ENCODE data around the gene ORAI2. TPM values are rescaled to one million over a fixed set of nuclear protein-coding genes. Genes with fewer than 3 reads are reported as not detected.

Gene ORAI2
- total RNA-seq, 4 donors from 2014 or later, result 3.1 to 99.9 (median 11.0) TPM

- Histone ChIP-seq H3K4me3 (no peak overlapping the region), H3K4me1 (no peaks in the 10 kb centered on the region), H3K36me3 (peaks cover 0 to 24% (median 4%) of the 10 kb centered on the region in 4 donors), H3K9me3 (no peaks in the 10 kb centered on the region), H3K27ac (no peak overlapping the region), H3K27me3 (no peaks in the 10 kb centered on the region)
- DNase-seq, result no peak
- TF ChIP-seq, protein P1, sequence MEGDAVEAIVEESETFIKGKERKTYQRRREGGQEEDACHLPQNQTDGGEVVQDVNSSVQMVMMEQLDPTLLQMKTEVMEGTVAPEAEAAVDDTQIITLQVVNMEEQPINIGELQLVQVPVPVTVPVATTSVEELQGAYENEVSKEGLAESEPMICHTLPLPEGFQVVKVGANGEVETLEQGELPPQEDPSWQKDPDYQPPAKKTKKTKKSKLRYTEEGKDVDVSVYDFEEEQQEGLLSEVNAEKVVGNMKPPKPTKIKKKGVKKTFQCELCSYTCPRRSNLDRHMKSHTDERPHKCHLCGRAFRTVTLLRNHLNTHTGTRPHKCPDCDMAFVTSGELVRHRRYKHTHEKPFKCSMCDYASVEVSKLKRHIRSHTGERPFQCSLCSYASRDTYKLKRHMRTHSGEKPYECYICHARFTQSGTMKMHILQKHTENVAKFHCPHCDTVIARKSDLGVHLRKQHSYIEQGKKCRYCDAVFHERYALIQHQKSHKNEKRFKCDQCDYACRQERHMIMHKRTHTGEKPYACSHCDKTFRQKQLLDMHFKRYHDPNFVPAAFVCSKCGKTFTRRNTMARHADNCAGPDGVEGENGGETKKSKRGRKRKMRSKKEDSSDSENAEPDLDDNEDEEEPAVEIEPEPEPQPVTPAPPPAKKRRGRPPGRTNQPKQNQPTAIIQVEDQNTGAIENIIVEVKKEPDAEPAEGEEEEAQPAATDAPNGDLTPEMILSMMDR (IDR thresholded peaks at IDR 0.05), result no peak
- TF ChIP-seq POLR2A (IDR thresholded peaks at IDR 0.05) (no peak), EP300 (IDR thresholded peaks at IDR 0.05; ENCODE audit: low read depth) (no peak), POLR2AphosphoS5 (IDR thresholded peaks at IDR 0.05) (no peak)
- intact Hi-C loops (cut with DNase I; ENCODE audit: low total_unique reads), result no loop called here
- 56 to 88% methylated on average over 1 to 5 of the region's 5 CpGs for WGBS, 2 donors (ENCODE audit: low coverage in 1 of 2)
- in situ Hi-C loops (cut with MboI; ENCODE audit: low pct_ligation_motif_present in 1 of 4, low pct_unique_long_range_greater_than_20kb in 1 of 4, low sequenced_read_pairs in 3 of 4), result no loop called here
These were observed 20.3 kb upstream of the ORAI2 start for GRCh38 chr7:102413091-102413490.

- Histone ChIP-seq H3K4me1 (no peaks in the 10 kb centered on the region), H3K36me3 (peaks cover 0 to 20% (median 3%) of the 10 kb centered on the region in 4 donors), H3K27ac (no peak overlapping the region), H3K4me3 (no peak overlapping the region), H3K9me3 (no peaks in the 10 kb centered on the region), H3K27me3 (no peaks in the 10 kb centered on the region)
- intact Hi-C loops (cut with DNase I; ENCODE audit: low total_unique reads) (no loop called here), in situ Hi-C loops (cut with MboI; ENCODE audit: low pct_ligation_motif_present in 1 of 4, low pct_unique_long_range_greater_than_20kb in 1 of 4, low sequenced_read_pairs in 3 of 4) (no loop called here)
- 93 to 100% methylated on average over 3 to 4 of the region's 4 CpGs for WGBS, 2 donors (ENCODE audit: low coverage in 1 of 2)
- DNase-seq, result no peak
- TF ChIP-seq POLR2AphosphoS5 (IDR thresholded peaks at IDR 0.05) (no peak), POLR2A (IDR thresholded peaks at IDR 0.05) (no peak), EP300 (IDR thresholded peaks at IDR 0.05; ENCODE audit: low read depth) (no peak)
- TF ChIP-seq, protein P1 (IDR thresholded peaks at IDR 0.05), result no peak
These were observed 19.8 kb upstream of the ORAI2 start for GRCh38 chr7:102413611-102414010.

DNA sequence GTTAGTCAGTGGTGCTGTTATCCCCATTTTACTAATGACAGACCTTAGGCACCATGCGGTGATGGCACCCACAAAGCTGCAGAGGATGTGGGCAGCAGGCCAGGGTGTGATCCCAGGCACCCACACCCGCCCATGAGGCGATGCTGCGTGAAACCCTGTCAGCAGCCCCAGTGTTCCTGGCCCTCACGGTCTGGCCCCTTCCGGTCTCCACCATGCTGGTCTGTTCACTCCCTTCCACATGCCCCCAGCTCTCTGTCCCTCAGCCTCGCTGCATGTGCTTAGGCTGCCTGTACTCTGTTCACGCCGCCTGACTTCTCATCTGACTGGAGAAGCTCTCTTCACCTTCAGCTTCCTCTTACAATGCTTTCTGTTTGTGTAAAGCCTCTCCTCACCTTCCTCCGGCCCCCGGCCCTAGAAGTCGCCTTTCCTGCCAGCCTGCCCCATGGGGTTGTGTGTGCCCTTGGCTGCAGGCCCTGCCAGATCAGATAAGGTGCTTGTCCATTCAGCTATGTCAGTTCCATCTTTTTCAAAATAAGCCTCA lies 17.6 kb upstream of the ORAI2 start:
- intact Hi-C loops (cut with DNase I; ENCODE audit: low total_unique reads), result no loop called here
- H3K36me3 ChIP-seq, result peaks cover 0 to 13% (median 3%) of the 10 kb centered on the region in 4 donors
- peak; percentile 38 for DNase-seq
- WGBS, 2 donors (ENCODE audit: low coverage in 1 of 2), result 72 to 79% methylated on average over 3 to 10 of the region's 12 CpGs
- in situ Hi-C loops (cut with MboI; ENCODE audit: low pct_ligation_motif_present in 1 of 4, low pct_unique_long_range_greater_than_20kb in 1 of 4, low sequenced_read_pairs in 3 of 4), result no loop called here
- TF ChIP-seq POLR2AphosphoS5 (IDR thresholded peaks at IDR 0.05), result no peak
- no peak for TF ChIP-seq POLR2A (IDR thresholded peaks at IDR 0.05)
- TF ChIP-seq EP300 (IDR thresholded peaks at IDR 0.05; ENCODE audit: low read depth), result no peak
- TF ChIP-seq, protein P1 (IDR thresholded peaks at IDR 0.05), result no peak
- no peak overlapping the region for H3K4me3 ChIP-seq
- H3K4me1 ChIP-seq, result no peaks in the 10 kb centered on the region
- no peaks in the 10 kb centered on the region for H3K9me3 ChIP-seq
- H3K27me3 ChIP-seq, result no peaks in the 10 kb centered on the region
- peak overlapping the region in 3 of 4 donors; percentile 5 to 20 (median 11) for H3K27ac ChIP-seq

DNA sequence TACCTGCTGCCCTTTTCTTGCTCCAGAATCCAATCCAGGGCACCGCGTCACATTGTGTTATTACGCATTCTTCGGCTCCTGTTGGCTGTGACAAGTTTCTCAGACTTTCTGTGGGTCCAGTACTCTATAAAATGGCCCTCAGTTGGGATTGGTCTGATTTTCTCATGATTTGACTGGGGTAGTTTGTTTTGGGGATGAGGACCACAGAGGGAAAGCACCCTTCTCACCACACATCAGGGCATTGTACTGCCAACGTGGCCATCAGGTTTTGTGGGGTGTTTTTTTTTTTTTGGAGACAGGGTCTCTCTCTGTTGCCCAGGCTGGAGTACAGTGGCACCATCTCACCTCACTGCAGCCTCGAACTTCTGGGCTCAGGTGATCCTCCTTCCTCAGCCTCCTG lies 17.0 kb upstream of the ORAI2 start:
- Histone ChIP-seq H3K9me3 (no peaks in the 10 kb centered on the region), H3K4me1 (no peaks in the 10 kb centered on the region), H3K36me3 (peaks cover 0 to 13% (median 3%) of the 10 kb centered on the region in 4 donors), H3K27ac (peak overlapping the region in 1 of 4 donors; percentile 20), H3K4me3 (no peak overlapping the region), H3K27me3 (no peaks in the 10 kb centered on the region)
- intact Hi-C loops (cut with DNase I; ENCODE audit: low total_unique reads) (no loop called here), in situ Hi-C loops (cut with MboI; ENCODE audit: low pct_ligation_motif_present in 1 of 4, low pct_unique_long_range_greater_than_20kb in 1 of 4, low sequenced_read_pairs in 3 of 4) (no loop called here)
- 92 to 96% methylated on average over 4 to 6 of the region's 6 CpGs for WGBS, 2 donors (ENCODE audit: low coverage in 1 of 2)
- no peak for DNase-seq
- TF ChIP-seq EP300 (IDR thresholded peaks at IDR 0.05; ENCODE audit: low read depth), result no peak
- no peak for TF ChIP-seq POLR2A (IDR thresholded peaks at IDR 0.05)

DNA sequence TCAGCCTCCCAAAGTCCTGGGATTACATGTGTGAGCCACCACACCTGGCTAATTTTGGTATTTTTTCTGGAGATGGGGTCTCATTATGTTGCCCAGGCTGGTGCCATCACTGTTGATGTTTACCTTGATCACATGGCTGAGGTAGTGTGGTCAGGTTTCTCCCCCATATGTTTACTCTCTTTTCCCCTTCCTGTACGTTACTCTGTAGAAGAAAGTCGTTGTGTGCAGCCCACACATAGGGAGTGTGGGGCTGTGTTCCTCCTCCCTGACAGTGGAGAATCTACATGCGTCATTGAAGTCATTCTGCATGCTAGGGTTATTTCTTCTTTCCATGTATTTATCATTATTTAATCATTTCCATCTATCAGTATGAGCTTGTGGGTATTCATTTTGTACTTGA lies 16.3 kb upstream of the ORAI2 start:
- no peak for DNase-seq
- 67 to 83% methylated on average over 1 to 3 of the region's 3 CpGs for WGBS, 2 donors (ENCODE audit: low coverage in 1 of 2)
- Histone ChIP-seq H3K9me3 (no peaks in the 10 kb centered on the region), H3K4me1 (no peaks in the 10 kb centered on the region), H3K27ac (no peak overlapping the region), H3K36me3 (peaks cover 0 to 16% (median 3%) of the 10 kb centered on the region in 4 donors), H3K4me3 (no peak overlapping the region), H3K27me3 (no peaks in the 10 kb centered on the region)
- intact Hi-C loops (cut with DNase I; ENCODE audit: low total_unique reads), result no loop called here
- in situ Hi-C loops (cut with MboI; ENCODE audit: low pct_ligation_motif_present in 1 of 4, low pct_unique_long_range_greater_than_20kb in 1 of 4, low sequenced_read_pairs in 3 of 4), result no loop called here
- TF ChIP-seq POLR2AphosphoS5 (IDR thresholded peaks at IDR 0.05) (no peak), EP300 (IDR thresholded peaks at IDR 0.05; ENCODE audit: low read depth) (no peak), POLR2A (IDR thresholded peaks at IDR 0.05) (no peak)
- TF ChIP-seq, protein P1 (IDR thresholded peaks at IDR 0.05), result no peak
